ENCODE data around the gene PRRC2B.

The PRRC2B gene

GRCh38 chr9:131474711-131475110, 80.8 kb downstream of the PRRC2B start:
- H4K91ac ChIP-seq (ENCODE audit: low read depth, low read length), result no peak overlapping the region
- H3K14ac ChIP-seq (ENCODE audit: low read length), result no peak overlapping the region
- H4K12ac ChIP-seq (ENCODE audit: low read depth, low read length), result no peak overlapping the region
- no peak overlapping the region for H2AFZ ChIP-seq (ENCODE audit: insufficient read depth, low read length, poor library complexity)
- no peak overlapping the region for H3K4me2 ChIP-seq (ENCODE audit: low read length)
- no peak overlapping the region for H3K18ac ChIP-seq (ENCODE audit: low read length)
- H3K27me3 ChIP-seq (ENCODE audit: insufficient read depth, low read length), result no peaks in the 10 kb centered on the region
- no peak overlapping the region for H2BK5ac ChIP-seq (ENCODE audit: low read depth, low read length, poor library complexity)
- H3K79me2 ChIP-seq (ENCODE audit: control insufficient read depth, insufficient read depth, low read length, poor library complexity), result peaks cover 2% of the 10 kb centered on the region
- no peak overlapping the region for H3K4ac ChIP-seq (ENCODE audit: low read depth, low read length)
- H3K27ac ChIP-seq (ENCODE audit: low read depth, low read length), result no peak overlapping the region
- H3K36me3 ChIP-seq (ENCODE audit: control insufficient read depth in 1 of 2, insufficient read depth in 2 of 2, low read length in 2 of 2), result peaks cover 77 to 83% of the 10 kb centered on the region in 2 experiments
- no peak overlapping the region for H2AK5ac ChIP-seq (ENCODE audit: low read length)
- no peak overlapping the region for H2BK120ac ChIP-seq (ENCODE audit: insufficient read depth, low read length, poor library complexity)
- H3K79me1 ChIP-seq (ENCODE audit: low read length), result no peaks in the 10 kb centered on the region
- H3K9me3 ChIP-seq (ENCODE audit: insufficient read depth, low read depth, low read length), result no peaks in the 10 kb centered on the region
- no peak for DNase-seq
- no peak overlapping the region for H4K8ac ChIP-seq (ENCODE audit: low read depth, low read length)
- no peak overlapping the region for H3K9ac ChIP-seq (ENCODE audit: low read length)
- no peaks in the 10 kb centered on the region for H3K4me1 ChIP-seq (ENCODE audit: control insufficient read depth in 1 of 2, insufficient read depth in 2 of 2, low read length in 2 of 2)
- H2BK12ac ChIP-seq (ENCODE audit: low read length), result no peak overlapping the region
- WGBS (ENCODE audit: extremely low coverage, insufficient coverage, insufficient read length), result no CpG with 5 or more reads among the region's 16 CpGs
- no peak overlapping the region for H3K23ac ChIP-seq (ENCODE audit: low read length)
- H3K4me3 ChIP-seq (ENCODE audit: low read depth, low read length), result no peak overlapping the region

- no peak overlapping the region for H2AK5ac ChIP-seq (ENCODE audit: low read length)
- H2BK120ac ChIP-seq (ENCODE audit: insufficient read depth, low read length, poor library complexity), result no peak overlapping the region
- H3K9me3 ChIP-seq (ENCODE audit: insufficient read depth, low read depth, low read length), result no peaks in the 10 kb centered on the region
- H3K23ac ChIP-seq (ENCODE audit: low read length), result no peak overlapping the region
- H4K8ac ChIP-seq (ENCODE audit: low read depth, low read length), result no peak overlapping the region
- H3K4me2 ChIP-seq (ENCODE audit: low read length), result no peak overlapping the region
- H3K9ac ChIP-seq (ENCODE audit: low read length), result no peak overlapping the region
- H3K27me3 ChIP-seq (ENCODE audit: insufficient read depth, low read length), result no peaks in the 10 kb centered on the region
- no peak overlapping the region for H3K14ac ChIP-seq (ENCODE audit: low read length)
- H3K18ac ChIP-seq (ENCODE audit: low read length), result no peak overlapping the region
- no peak overlapping the region for H2BK5ac ChIP-seq (ENCODE audit: low read depth, low read length, poor library complexity)
- H2AFZ ChIP-seq (ENCODE audit: insufficient read depth, low read length, poor library complexity), result no peak overlapping the region
- no peaks in the 10 kb centered on the region for H3K79me2 ChIP-seq (ENCODE audit: control insufficient read depth, insufficient read depth, low read length, poor library complexity)
- H3K4me1 ChIP-seq (ENCODE audit: control insufficient read depth in 1 of 2, insufficient read depth in 2 of 2, low read length in 2 of 2), result no peaks in the 10 kb centered on the region
- WGBS (ENCODE audit: extremely low coverage, insufficient coverage, insufficient read length), result no CpG with 5 or more reads among the region's 46 CpGs
- DNase-seq, result no peak
- no peak overlapping the region for H4K12ac ChIP-seq (ENCODE audit: low read depth, low read length)
- no peak overlapping the region for H3K4ac ChIP-seq (ENCODE audit: low read depth, low read length)
- peaks cover 73 to 82% of the 10 kb centered on the region in 2 experiments for H3K36me3 ChIP-seq (ENCODE audit: control insufficient read depth in 1 of 2, insufficient read depth in 2 of 2, low read length in 2 of 2)
- no peaks in the 10 kb centered on the region for H3K79me1 ChIP-seq (ENCODE audit: low read length)
- no peak overlapping the region for H3K27ac ChIP-seq (ENCODE audit: low read depth, low read length)
- H3K4me3 ChIP-seq (ENCODE audit: low read depth, low read length), result no peak overlapping the region
- H2BK12ac ChIP-seq (ENCODE audit: low read length), result no peak overlapping the region
- no peak overlapping the region for H4K91ac ChIP-seq (ENCODE audit: low read depth, low read length)
Observed at GRCh38 chr9:131475111-131475955, 81.4 kb downstream of the PRRC2B start.

GRCh38 chr9:131475956-131476776, 82.3 kb downstream of the PRRC2B start:
- H3K36me3 ChIP-seq (ENCODE audit: control insufficient read depth in 1 of 2, insufficient read depth in 2 of 2, low read length in 2 of 2), result peaks cover 72 to 81% of the 10 kb centered on the region in 2 experiments
- H3K4me3 ChIP-seq (ENCODE audit: low read depth, low read length), result no peak overlapping the region
- H3K4me1 ChIP-seq (ENCODE audit: control insufficient read depth in 1 of 2, insufficient read depth in 2 of 2, low read length in 2 of 2), result no peaks in the 10 kb centered on the region
- no peak overlapping the region for H3K9ac ChIP-seq (ENCODE audit: low read length)
- H3K27me3 ChIP-seq (ENCODE audit: insufficient read depth, low read length), result no peaks in the 10 kb centered on the region
- no peaks in the 10 kb centered on the region for H3K79me2 ChIP-seq (ENCODE audit: control insufficient read depth, insufficient read depth, low read length, poor library complexity)
- no peak overlapping the region for H2BK12ac ChIP-seq (ENCODE audit: low read length)
- no peak overlapping the region for H2AFZ ChIP-seq (ENCODE audit: insufficient read depth, low read length, poor library complexity)
- no peak overlapping the region for H2AK5ac ChIP-seq (ENCODE audit: low read length)
- DNase-seq, result no peak
- H2BK5ac ChIP-seq (ENCODE audit: low read depth, low read length, poor library complexity), result no peak overlapping the region
- no peak overlapping the region for H3K4me2 ChIP-seq (ENCODE audit: low read length)
- no peak overlapping the region for H3K23ac ChIP-seq (ENCODE audit: low read length)
- H3K9me3 ChIP-seq (ENCODE audit: insufficient read depth, low read depth, low read length), result no peaks in the 10 kb centered on the region
- WGBS (ENCODE audit: extremely low coverage, insufficient coverage, insufficient read length), result no CpG with 5 or more reads among the region's 40 CpGs
- no peak overlapping the region for H4K12ac ChIP-seq (ENCODE audit: low read depth, low read length)
- H3K14ac ChIP-seq (ENCODE audit: low read length), result no peak overlapping the region
- no peak overlapping the region for H2BK120ac ChIP-seq (ENCODE audit: insufficient read depth, low read length, poor library complexity)
- no peak overlapping the region for H4K8ac ChIP-seq (ENCODE audit: low read depth, low read length)
- H3K4ac ChIP-seq (ENCODE audit: low read depth, low read length), result no peak overlapping the region
- H4K91ac ChIP-seq (ENCODE audit: low read depth, low read length), result no peak overlapping the region
- H3K18ac ChIP-seq (ENCODE audit: low read length), result no peak overlapping the region
- no peaks in the 10 kb centered on the region for H3K79me1 ChIP-seq (ENCODE audit: low read length)
- H3K27ac ChIP-seq (ENCODE audit: low read depth, low read length), result no peak overlapping the region

GRCh38 chr9:131476777-131477345, 83.0 kb downstream of the PRRC2B start:
- H2BK120ac ChIP-seq (ENCODE audit: insufficient read depth, low read length, poor library complexity), result no peak overlapping the region
- H3K4me1 ChIP-seq (ENCODE audit: control insufficient read depth in 1 of 2, insufficient read depth in 2 of 2, low read length in 2 of 2), result no peaks in the 10 kb centered on the region
- no peaks in the 10 kb centered on the region for H3K79me2 ChIP-seq (ENCODE audit: control insufficient read depth, insufficient read depth, low read length, poor library complexity)
- no peak overlapping the region for H4K8ac ChIP-seq (ENCODE audit: low read depth, low read length)
- H2BK5ac ChIP-seq (ENCODE audit: low read depth, low read length, poor library complexity), result no peak overlapping the region
- H3K27ac ChIP-seq (ENCODE audit: low read depth, low read length), result no peak overlapping the region
- H3K4me3 ChIP-seq (ENCODE audit: low read depth, low read length), result no peak overlapping the region
- H3K27me3 ChIP-seq (ENCODE audit: insufficient read depth, low read length), result no peaks in the 10 kb centered on the region
- H2BK12ac ChIP-seq (ENCODE audit: low read length), result no peak overlapping the region
- DNase-seq, result no peak
- H3K23ac ChIP-seq (ENCODE audit: low read length), result no peak overlapping the region
- H4K91ac ChIP-seq (ENCODE audit: low read depth, low read length), result no peak overlapping the region
- no peaks in the 10 kb centered on the region for H3K79me1 ChIP-seq (ENCODE audit: low read length)
- no peak overlapping the region for H4K12ac ChIP-seq (ENCODE audit: low read depth, low read length)
- H3K18ac ChIP-seq (ENCODE audit: low read length), result peak overlapping the region; percentile 8
- H3K36me3 ChIP-seq (ENCODE audit: control insufficient read depth in 1 of 2, insufficient read depth in 2 of 2, low read length in 2 of 2), result peaks cover 78 to 85% of the 10 kb centered on the region in 2 experiments
- H3K14ac ChIP-seq (ENCODE audit: low read length), result no peak overlapping the region
- WGBS (ENCODE audit: extremely low coverage, insufficient coverage, insufficient read length), result no CpG with 5 or more reads among the region's 18 CpGs
- no peak overlapping the region for H3K4ac ChIP-seq (ENCODE audit: low read depth, low read length)
- H3K9me3 ChIP-seq (ENCODE audit: insufficient read depth, low read depth, low read length), result no peaks in the 10 kb centered on the region
- no peak overlapping the region for H2AK5ac ChIP-seq (ENCODE audit: low read length)
- no peak overlapping the region for H2AFZ ChIP-seq (ENCODE audit: insufficient read depth, low read length, poor library complexity)
- H3K9ac ChIP-seq (ENCODE audit: low read length), result no peak overlapping the region
- H3K4me2 ChIP-seq (ENCODE audit: low read length), result no peak overlapping the region
